Neuronal stem cell (in vitro differentiated cells): ENCODE measurements around the gene CYP1A1.

Source experiments
- DNase-seq: peaks from one replicate; pipeline ENCODE4 v3.0.0-alpha.2; 2013; ENCODE audit warnings: low spot score
- H2AFZ ChIP-seq: one replicate; pipeline ENCODE4 v1.6.1; 2013; ENCODE audit warnings: mild to moderate bottlenecking, low read length, inconsistent platforms
- H2AK5ac ChIP-seq: 2 replicates; pipeline ENCODE4 v1.6.1; 2013; ENCODE audit warnings: low read depth, mild to moderate bottlenecking, inconsistent platforms, low read length, moderate library complexity, mixed read lengths
- H2BK120ac ChIP-seq: 2 replicates; pipeline ENCODE4 v1.6.1; 2013; ENCODE audit warnings: low read depth, mild to moderate bottlenecking, inconsistent platforms, low read length, moderate library complexity, mixed read lengths
- H2BK12ac ChIP-seq: one replicate; pipeline ENCODE4 v1.6.1; 2013; ENCODE audit warnings: low read length, inconsistent platforms
- H2BK15ac ChIP-seq: 2 replicates; pipeline ENCODE4 v1.6.1; 2013; ENCODE audit warnings: mild to moderate bottlenecking, low read length, inconsistent platforms, mixed read lengths
- H2BK5ac ChIP-seq: one replicate; pipeline ENCODE4 v1.6.1; 2013; ENCODE audit warnings: inconsistent platforms, mild to moderate bottlenecking, low read length, moderate library complexity
- H3K14ac ChIP-seq: one replicate; pipeline ENCODE4 v1.6.1; 2013; ENCODE audit warnings: low read length, inconsistent platforms
- H3K18ac ChIP-seq: 2 replicates; pipeline ENCODE4 v1.6.1; 2013; ENCODE audit warnings: low read length, inconsistent platforms
- H3K23ac ChIP-seq: 2 replicates; pipeline ENCODE4 v1.6.1; 2013; ENCODE audit warnings: low read depth, mild to moderate bottlenecking, mixed read lengths, low read length, inconsistent platforms; ENCODE audit not compliant: poor library complexity
- H3K27ac ChIP-seq: replicated peaks from 3 replicates; pipeline ENCODE4 v1.5.1; 2013; ENCODE audit warnings: low read length, inconsistent platforms
- H3K27me3 ChIP-seq, 3 experiments: 2 replicates each; pipeline ENCODE4 v1.6.1; 2013; ENCODE audit warnings: low read length in 3 of 3, mild to moderate bottlenecking in 2 of 3, inconsistent platforms in 1 of 3, low read depth in 1 of 3, mixed read lengths in 1 of 3, moderate library complexity in 1 of 3; ENCODE audit not compliant: control insufficient read depth in 3 of 3, insufficient read depth in 3 of 3
- H3K36me3 ChIP-seq, 2 donors: replicated peaks in 1 of 2; 2 replicates each; pipeline ENCODE4 v1.6.1; 2013; ENCODE audit warnings: low read length in 2 of 2; ENCODE audit not compliant: control insufficient read depth in 2 of 2, insufficient read depth in 2 of 2
- H3K4ac ChIP-seq: 2 replicates; pipeline ENCODE4 v1.6.1; 2013; ENCODE audit warnings: inconsistent platforms, mild to moderate bottlenecking, low read length, moderate library complexity
- H3K4me1 ChIP-seq, 2 donors: 1 replicate in 1 of 2; 2 replicates in 1 of 2; pipeline ENCODE4 v1.6.1; 2013; ENCODE audit warnings: low read length in 2 of 2, low read depth in 1 of 2; ENCODE audit not compliant: control insufficient read depth in 2 of 2, insufficient read depth in 1 of 2
- H3K4me2 ChIP-seq: one replicate; pipeline ENCODE4 v1.6.1; 2013; ENCODE audit warnings: mild to moderate bottlenecking, low read length, inconsistent platforms; ENCODE audit not compliant: insufficient read depth, poor library complexity, severe bottlenecking
- H3K4me3 ChIP-seq, 2 donors: 2 replicates each; pipeline ENCODE4 v1.5.1; 2013; ENCODE audit warnings: low read length in 2 of 2, mild to moderate bottlenecking in 2 of 2, inconsistent platforms in 1 of 2, moderate library complexity in 1 of 2
- H3K79me1 ChIP-seq: one replicate; pipeline ENCODE4 v1.6.1; 2013; ENCODE audit warnings: low read depth, mild to moderate bottlenecking, inconsistent platforms, low read length, moderate library complexity
- H3K9ac ChIP-seq: one replicate; pipeline ENCODE4 v1.6.1; 2013; ENCODE audit warnings: mild to moderate bottlenecking, low read depth, low read length, inconsistent platforms; ENCODE audit not compliant: poor library complexity
- H3K9me3 ChIP-seq, 2 donors: replicated peaks in 1 of 2; 2 replicates each; pipeline versions ENCODE3 to v1.6.1; 2013; ENCODE audit warnings: low read length in 2 of 2, mild to moderate bottlenecking in 2 of 2, inconsistent platforms in 1 of 2, low read depth in 1 of 2, mixed read lengths in 1 of 2, moderate library complexity in 1 of 2; ENCODE audit not compliant: control insufficient read depth in 2 of 2, insufficient read depth in 1 of 2
- H4K8ac ChIP-seq: one replicate; pipeline ENCODE4 v1.6.1; 2013; ENCODE audit warnings: low read depth, mild to moderate bottlenecking, inconsistent platforms, low read length, moderate library complexity
- H4K91ac ChIP-seq: one replicate; pipeline ENCODE4 v1.6.1; 2013; ENCODE audit warnings: low read length, low read depth, mild to moderate bottlenecking, inconsistent platforms; ENCODE audit not compliant: poor library complexity
- WGBS, 2 donors: extraction: QIAGEN DNeasy Blood & Tissue Kit; methylation state at CpG; one replicate each; pipeline ENCODE4 v1.1.7; 2013; ENCODE audit warnings: missing lambda C conversion rate in 2 of 2, mixed read lengths in 1 of 2; ENCODE audit not compliant: insufficient read length in 2 of 2, insufficient replicate concordance in 1 of 2; ENCODE audit errors: extremely low coverage in 2 of 2; 5-methylcytosine and 5-hydroxymethylcytosine counted together

CYP1A1 gene

GRCh38 chr15:74767167-74768098 is 42.1 kb upstream of the CYP1A1 start:
- Histone ChIP-seq H3K14ac (no peak overlapping the region), H3K79me1 (no peaks in the 10 kb centered on the region), H3K4ac (no peak overlapping the region), H2BK12ac (no peak overlapping the region), H4K91ac (no peak overlapping the region), H2BK15ac (peak overlapping the region; percentile 44), H3K27ac (no peak overlapping the region), H3K36me3 (no peaks in the 10 kb centered on the region), H3K4me3 (no peak overlapping the region), H2BK120ac (no peak overlapping the region), H2BK5ac (no peak overlapping the region), H3K27me3 (peaks cover 0 to 15% (median 3%) of the 10 kb centered on the region in 3 experiments), H3K4me2 (no peak overlapping the region), H3K23ac (no peak overlapping the region), H4K8ac (no peak overlapping the region), H3K4me1 (peaks cover 7 to 15% of the 10 kb centered on the region in 2 donors), H3K18ac (no peak overlapping the region), H2AK5ac (peak overlapping the region; percentile 47), H2AFZ (no peak overlapping the region), H3K9ac (no peak overlapping the region), H3K9me3 (peaks cover 0 to 2% of the 10 kb centered on the region in 2 donors)
- WGBS, 2 donors: no CpG with 5 or more reads among the region's 14 CpGs
- DNase-seq: no peak

- Histone ChIP-seq H3K14ac (no peak overlapping the region), H2BK5ac (no peak overlapping the region), H2BK120ac (no peak overlapping the region), H3K4me3 (no peak overlapping the region), H2BK12ac (peak overlapping the region; percentile 98), H3K36me3 (no peaks in the 10 kb centered on the region), H2AFZ (no peak overlapping the region), H3K9me3 (no peaks in the 10 kb centered on the region), H4K8ac (no peak overlapping the region), H3K27ac (no peak overlapping the region), H3K27me3 (peaks cover 0 to 6% (median 0%) of the 10 kb centered on the region in 3 experiments), H3K4me1 (peaks cover 7 to 14% of the 10 kb centered on the region in 2 donors), H3K18ac (peak overlapping the region; percentile 87), H4K91ac (no peak overlapping the region), H3K79me1 (no peaks in the 10 kb centered on the region), H3K4ac (peak overlapping the region; percentile 53), H2BK15ac (peak overlapping the region; percentile 100), H3K23ac (peak overlapping the region; percentile 93), H3K4me2 (no peak overlapping the region), H3K9ac (peak overlapping the region; percentile 60), H2AK5ac (peak overlapping the region; percentile 95)
- no CpG with 5 or more reads among the region's 15 CpGs for WGBS, 2 donors
- DNase-seq: no peak
These were observed 38.1 kb upstream of the CYP1A1 start for GRCh38 chr15:74763416-74763815.

GRCh38 chr15:74762791-74763150 is 37.4 kb upstream of the CYP1A1 start:
- peak overlapping the region; percentile 31 for H3K14ac ChIP-seq
- peaks cover 7 to 14% of the 10 kb centered on the region in 2 donors for H3K4me1 ChIP-seq
- peak overlapping the region; percentile 89 for H2AK5ac ChIP-seq
- WGBS, 2 donors: no CpG with 5 or more reads among the region's 6 CpGs
- no peaks in the 10 kb centered on the region for H3K9me3 ChIP-seq
- peak overlapping the region; percentile 93 for H3K18ac ChIP-seq
- H3K27me3 ChIP-seq: peaks cover 0 to 6% (median 0%) of the 10 kb centered on the region in 3 experiments
- no peak overlapping the region for H3K4me3 ChIP-seq
- no peak overlapping the region for H2BK5ac ChIP-seq
- H3K36me3 ChIP-seq: no peaks in the 10 kb centered on the region
- H3K27ac ChIP-seq: no peak overlapping the region
- peak overlapping the region; percentile 72 for H2BK120ac ChIP-seq
- DNase-seq: no peak
- peak overlapping the region; percentile 83 for H2AFZ ChIP-seq
- no peaks in the 10 kb centered on the region for H3K79me1 ChIP-seq
- H3K4ac ChIP-seq: no peak overlapping the region
- H2BK12ac ChIP-seq: peak overlapping the region; percentile 66
- no peak overlapping the region for H3K23ac ChIP-seq
- H4K91ac ChIP-seq: peak overlapping the region; percentile 43
- H4K8ac ChIP-seq: no peak overlapping the region
- no peak overlapping the region for H3K4me2 ChIP-seq
- no peak overlapping the region for H3K9ac ChIP-seq
- peak overlapping the region; percentile 100 for H2BK15ac ChIP-seq

DNA sequence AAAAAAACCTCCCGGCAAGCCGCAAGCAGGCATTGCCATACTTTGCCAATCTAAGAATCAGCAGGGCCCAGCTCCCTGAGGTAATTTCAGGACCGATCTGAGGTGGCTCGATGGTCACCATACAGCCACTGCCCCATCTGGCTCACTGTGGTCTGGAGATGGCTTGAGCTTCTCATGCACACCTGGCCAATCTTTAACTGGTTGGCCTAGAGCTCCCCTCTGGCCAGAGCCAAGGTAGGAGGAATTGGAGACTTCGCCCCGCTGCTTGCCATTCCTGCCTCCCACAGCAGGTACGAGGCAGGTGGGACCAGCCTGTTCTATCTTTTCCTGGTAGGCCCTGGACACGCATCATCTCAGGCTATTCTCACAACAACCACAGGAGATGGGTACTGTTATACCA is 33.4 kb upstream of the CYP1A1 start:
- Histone ChIP-seq H3K4ac (no peak overlapping the region), H3K14ac (no peak overlapping the region), H2BK5ac (no peak overlapping the region), H2BK12ac (peak overlapping the region; percentile 88), H3K36me3 (no peaks in the 10 kb centered on the region), H3K4me1 (peaks cover 7 to 14% of the 10 kb centered on the region in 2 donors), H3K79me1 (no peaks in the 10 kb centered on the region), H3K9ac (no peak overlapping the region), H4K91ac (no peak overlapping the region), H2BK15ac (peak overlapping the region; percentile 69), H3K23ac (peak overlapping the region; percentile 67), H2AK5ac (peak overlapping the region; percentile 73), H3K27me3 (peaks cover 0 to 5% (median 0%) of the 10 kb centered on the region in 3 experiments), H3K4me3 (no peak overlapping the region), H3K9me3 (no peaks in the 10 kb centered on the region), H2BK120ac (no peak overlapping the region), H2AFZ (no peak overlapping the region), H3K18ac (peak overlapping the region; percentile 65), H3K4me2 (no peak overlapping the region), H3K27ac (no peak overlapping the region), H4K8ac (no peak overlapping the region)
- no CpG with 5 or more reads among the region's 8 CpGs for WGBS, 2 donors
- no peak for DNase-seq
